Adrenal gland (tissue), 12 donors: ENCODE data around the gene MYOM1. TPM values are rescaled to one million over a fixed set of nuclear protein-coding genes. Genes with fewer than 3 reads are reported as not detected.

Experiments
- DNase-seq, 7 donors: peaks; one replicate each; pipeline ENCODE4 v3.0.0-alpha.2; 2019 to 2020
- H3K27ac ChIP-seq, 5 donors: fragments of 200-600 bp; sonication (generic) in 4 of 5; 1 replicate in 3 of 5; 2 replicates in 2 of 5; pipeline versions ENCODE4 v1.5.1 to v1.8.0; 2016 to 2020; ENCODE audit warnings: mild to moderate bottlenecking in 1 of 5
- H3K27me3 ChIP-seq: fragments of 200-600 bp; 2 replicates; pipeline ENCODE4 v1.8.0; 2021
- H3K36me3 ChIP-seq, 2 donors: fragments of 200-600 bp; replicated peaks in 1 of 2; 1 replicate in 1 of 2; 2 replicates in 1 of 2; pipeline versions ENCODE4 v1.5.1 to v1.8.0; 2018 to 2022
- H3K4me1 ChIP-seq, 2 donors: fragments of 200-600 bp; replicated peaks in 1 of 2; 1 replicate in 1 of 2; 2 replicates in 1 of 2; pipeline versions ENCODE4 v1.5.1 to v1.8.0; 2018 to 2021
- H3K4me3 ChIP-seq, 4 donors: fragments of 200-600 bp; sonication (generic) in 3 of 4; one replicate each; pipeline ENCODE4 v1.5.1; 2016 to 2018
- H3K9me3 ChIP-seq, 3 donors: fragments of 200-600 bp; sonication (generic) in 1 of 3; replicated peaks in 1 of 3; 1 replicate in 2 of 3; 2 replicates in 1 of 3; pipeline versions ENCODE4 v1.5.1 to v1.8.0; 2016 to 2021
- CTCF ChIP-seq, 6 experiments: fragments of 450-650 bp in 4 of 6; fragments of 200-600 bp in 2 of 6; sonication (generic) in 1 of 6; IDR thresholded peaks; 1 replicate in 5 of 6; 2 replicates in 1 of 6; pipeline versions ENCODE4 v1.5.1 to v1.8.0; 2016 to 2021; ENCODE audit warnings: antibody characterized with exemption in 6 of 6, mild to moderate bottlenecking in 2 of 6, moderate library complexity in 1 of 6
- POLR2A ChIP-seq, 2 donors: fragments of 450-650 bp; IDR thresholded peaks; one replicate each; pipeline ENCODE4 v1.6.1; 2017; ENCODE audit warnings: antibody characterized with exemption in 2 of 2, mild to moderate bottlenecking in 2 of 2, moderate library complexity in 1 of 2
- WGBS, 4 donors: extraction: QIAGEN DNeasy Blood & Tissue Kit in 2 of 4; methylation state at CpG; one replicate each; pipeline versions ENCODE4 v1.1.5 to v1.1.7; 2013 to 2017; 5-methylcytosine and 5-hydroxymethylcytosine counted together
- intact Hi-C, 2 donors: fragments of 100-400 bp; cut with DNase I; formaldehyde crosslinking; loops; one replicate each; pipeline versions ENCODE4 v1.14.1 to v1.15.0; 2022 to 2023
- polyA plus RNA-seq, 3 donors: library from polyadenylated mRNA; stranded (reverse); fragments of 200-250 nt in 2 of 3; fragments of 350-450 nt in 1 of 3; fragmentation: Illumina TruSeq in 1 of 3; extraction: RNeasy Lipid Tissue Mini Kit (QIAGEN cat#74804) in 1 of 3; gene quantifications; one replicate each; pipeline ENCODE4 v1.2.3, GENCODE V29; 2013 to 2014
- total RNA-seq, 9 donors: library from RNA; depleted of rRNA in 4 of 9; stranded (reverse); fragments of >200 nt in 4 of 9; fragments of 120-200 nt in 1 of 9; fragmentation: NEBNext Ultra II Directional in 1 of 9; extraction: Animal tissue kit (Norgen Biotek cat#: 25700) in 1 of 9; gene quantifications; one replicate each; pipeline versions ENCODE4 v1.1.0 to v1.2.4, GENCODE V29; 2013 to 2023
- donor health status: healthy with polysubstance abuse.
- donor health status: Bipolar disorder and iron deficiency.
- donor health status: DM: yes; HTN: yes; CAD: no.
- donor health status: DM: no; HTN: no; CAD: no.
- donor health status: DM: no; HTN: no; CAD: no.
- donor health status: DM: yes; HTN: yes; CAD: no.

MYOM1 gene
- total and polyA plus RNA-seq, 12 donors, result 1.3 to 70.0 (median 2.9) TPM

GRCh38 chr18:3119401-3120341, 100.1 kb downstream of the MYOM1 start:
- WGBS, 4 donors, result 92 to 95% (median 93%) methylated on average over 12 of the region's 12 CpGs
- no peak overlapping the region for H3K27ac ChIP-seq
- H3K27me3 ChIP-seq, result no peaks in the 10 kb centered on the region
- TF ChIP-seq CTCF (IDR thresholded peaks at IDR 0.05) (no peak), POLR2A (IDR thresholded peaks at IDR 0.05) (no peak)
- no peak overlapping the region for H3K4me3 ChIP-seq
- no peak for DNase-seq
- H3K9me3 ChIP-seq, result no peaks in the 10 kb centered on the region
- intact Hi-C loops, result no loop called here
- H3K4me1 ChIP-seq, result peaks cover 5% of the 10 kb centered on the region in 2 donors
- H3K36me3 ChIP-seq, result no peaks in the 10 kb centered on the region

- H3K4me3 ChIP-seq, result no peak overlapping the region
- intact Hi-C loops, result no loop called here
- H3K9me3 ChIP-seq, result no peaks in the 10 kb centered on the region
- peak in 2 of 7 donors; percentile 22 to 28 for DNase-seq
- peaks cover 5% of the 10 kb centered on the region in 2 donors for H3K4me1 ChIP-seq
- H3K27me3 ChIP-seq, result no peaks in the 10 kb centered on the region
- TF ChIP-seq CTCF (IDR thresholded peaks at IDR 0.05) (no peak), POLR2A (IDR thresholded peaks at IDR 0.05) (no peak)
- peak overlapping the region in 2 of 5 donors; percentile 20 to 25 for H3K27ac ChIP-seq
- H3K36me3 ChIP-seq, result no peaks in the 10 kb centered on the region
- 80 to 88% (median 84%) methylated on average over 9 to 10 of the region's 10 CpGs for WGBS, 4 donors
These were observed 101.4 kb downstream of the MYOM1 start for GRCh38 chr18:3118195-3119010.

GRCh38 chr18:3117493-3118192, 102.1 kb downstream of the MYOM1 start:
- H3K9me3 ChIP-seq, result no peaks in the 10 kb centered on the region
- peak in 3 of 7 donors; percentile 15 to 51 (median 36) for DNase-seq
- no peak overlapping the region for H3K4me3 ChIP-seq
- no peaks in the 10 kb centered on the region for H3K36me3 ChIP-seq
- H3K27me3 ChIP-seq, result no peaks in the 10 kb centered on the region
- peaks cover 5% of the 10 kb centered on the region in 2 donors for H3K4me1 ChIP-seq
- intact Hi-C loops, result no loop called here
- WGBS, 4 donors, result 48 to 59% (median 57%) methylated on average over 4 of the region's 4 CpGs
- peak overlapping the region in 2 of 5 donors; percentile 7 to 25 for H3K27ac ChIP-seq
- TF ChIP-seq CTCF (IDR thresholded peaks at IDR 0.05), result no peak
- no peak for TF ChIP-seq POLR2A (IDR thresholded peaks at IDR 0.05)
